K562 (cell line): ENCODE data around the gene TULP1. TPM values are rescaled to one million over a fixed set of nuclear protein-coding genes. Genes with fewer than 3 reads are reported as not detected.

ENCODE experiments used
- ATAC-seq: fragments of 200-7000 bp; cut with Tn5 transposase; 3 replicates; pipeline ENCODE4 v1.9.1; 2020; ENCODE audit warnings: moderate library complexity
- BruUV-seq: library from RNA; stranded (reverse); fragments of 400-500 nt; replicated peaks from 2 replicates; lab custom pipeline; 2021; lab: Mats Ljungman, UMichigan
- CTCF ChIA-PET: fragments of 300-600 bp; formaldehyde crosslinking; extraction: SDS; loops from one replicate; lab custom pipeline; 2021; ENCODE audit warnings: low intra/inter-chr PET ratio; lab: Yijun Ruan, JAX
- POLR2A ChIA-PET: fragments of 300-600, 350-650 bp; sonication (Branson Sonifier 250); formaldehyde crosslinking; extraction: SDS; loops from one replicate; lab custom pipeline; 2021; ENCODE audit warnings: antibody characterized with exemption, inconsistent platforms; lab: Yijun Ruan, JAX
- DNase-seq, 4 experiments: peaks; one replicate each; pipeline versions ENCODE4 v3.0.0 to v3.0.0-alpha.2; 2011 to 2018; ENCODE audit warnings: low spot score in 3 of 4, mixed read lengths in 3 of 4; ENCODE audit errors: extremely low read depth in 1 of 4
- FAIRE-seq: peaks from 2 replicates; lab custom pipeline; 2011; peaks lifted over from hg19 to GRCh38; lab: Jason Lieb, UNC
- H2AFZ ChIP-seq: 2 replicates; pipeline ENCODE4 v1.6.0; 2011; ENCODE audit warnings: low read depth, low read length, control low read depth, inconsistent platforms
- H3K27ac ChIP-seq: fragments of 200-600 bp; 3 replicates; pipeline ENCODE4 v1.8.0; 2011; ENCODE audit warnings: low read depth, mild to moderate bottlenecking, control low read depth, inconsistent platforms, low read length, moderate library complexity, mixed read lengths; ENCODE audit errors: extremely low read depth
- H3K27me3 ChIP-seq, 2 experiments: fragments of 300-600 bp in 1 of 2; 2 replicates in 1 of 2; 3 replicates in 1 of 2; pipeline versions ENCODE4 v1.6.0 to v1.8.0; 2011; ENCODE audit warnings: inconsistent platforms in 2 of 2, low read length in 2 of 2, mild to moderate bottlenecking in 1 of 2, mixed read lengths in 1 of 2, moderate library complexity in 1 of 2; ENCODE audit not compliant: control insufficient read depth in 2 of 2, insufficient read depth in 2 of 2
- H3K36me3 ChIP-seq: fragments of 300-600 bp; 3 replicates; pipeline ENCODE4 v1.8.0; 2011; ENCODE audit warnings: mild to moderate bottlenecking, low read length, inconsistent platforms; ENCODE audit not compliant: control insufficient read depth, insufficient read depth
- H3K4me1 ChIP-seq, 2 experiments: fragments of 200-600 bp in 1 of 2; replicated peaks in 1 of 2; 2 replicates in 1 of 2; 3 replicates in 1 of 2; pipeline versions ENCODE4 v1.5.1 to v1.8.0; 2011; ENCODE audit warnings: inconsistent platforms in 2 of 2, low read length in 2 of 2, mild to moderate bottlenecking in 1 of 2, mixed read lengths in 1 of 2, moderate library complexity in 1 of 2; ENCODE audit not compliant: control insufficient read depth in 2 of 2, insufficient read depth in 2 of 2
- H3K4me2 ChIP-seq: 2 replicates; pipeline ENCODE4 v1.6.1; 2011; ENCODE audit warnings: low read length, control low read depth, inconsistent platforms, mixed read lengths; ENCODE audit not compliant: insufficient read depth
- H3K4me3 ChIP-seq: fragments of 200-600 bp; sonication (generic), shearing (Covaris generic); 2 replicates; pipeline ENCODE4 v1.5.1; 2016; ENCODE audit warnings: control low read depth, inconsistent platforms
- H3K79me2 ChIP-seq: fragments of 200-600 bp; 3 replicates; pipeline ENCODE4 v1.8.0; 2011; ENCODE audit warnings: low read length, inconsistent platforms; ENCODE audit not compliant: control insufficient read depth, insufficient read depth
- H3K9ac ChIP-seq, 2 experiments: 2 replicates each; pipeline versions ENCODE4 v1.6.0 to v1.6.1; 2011; ENCODE audit warnings: low read depth in 2 of 2, low read length in 2 of 2, control low read depth in 1 of 2, inconsistent platforms in 1 of 2, mild to moderate bottlenecking in 1 of 2, mixed read lengths in 1 of 2; ENCODE audit not compliant: insufficient read depth in 1 of 2
- H3K9me1 ChIP-seq: one replicate; pipeline ENCODE4 v1.6.0; 2011; ENCODE audit warnings: inconsistent platforms, mild to moderate bottlenecking, low read length, moderate library complexity; ENCODE audit not compliant: control insufficient read depth, insufficient read depth
- H3K9me3 ChIP-seq: replicated peaks from 2 replicates; pipeline ENCODE4 v1.5.1; 2011; ENCODE audit warnings: low read depth, low read length, inconsistent platforms; ENCODE audit not compliant: control insufficient read depth, insufficient read depth
- H4K20me1 ChIP-seq: replicated peaks from 2 replicates; pipeline ENCODE4 v1.6.1; 2011; ENCODE audit warnings: low read length, inconsistent platforms, mixed read lengths; ENCODE audit not compliant: control insufficient read depth, insufficient read depth
- AFF4 ChIP-seq: sonication (generic); formaldehyde crosslinking; IDR thresholded peaks from 2 replicates; pipeline ENCODE4 v1.8.0; 2023; ENCODE audit warnings: mild to moderate bottlenecking, missing genetic modification reagents
- DNMT1 ChIP-seq: fragments of 450-650 bp; IDR thresholded peaks from 2 replicates; pipeline ENCODE4 v1.6.1; 2016; ENCODE audit warnings: antibody characterized with exemption, mild to moderate bottlenecking
- NR0B1 ChIP-seq: fragments of 450-650 bp; IDR thresholded peaks from one replicate; pipeline ENCODE4 v1.6.1; 2018; ENCODE audit warnings: mild to moderate bottlenecking, moderate library complexity; ENCODE audit not compliant: partially characterized antibody
- PHF21A ChIP-seq: fragments of 450-650 bp; IDR thresholded peaks from 2 replicates; pipeline ENCODE4 v1.6.1; 2017; ENCODE audit warnings: low read depth, borderline replicate concordance
- POU5F1 ChIP-seq: fragments of 150-350 bp; IDR thresholded peaks from 2 replicates; pipeline ENCODE4 v1.6.1; 2014; ENCODE audit warnings: borderline replicate concordance, low read length, low read depth, mild to moderate bottlenecking; ENCODE audit not compliant: partially characterized antibody
- RBFOX2 ChIP-seq: fragments of 200-400 bp; formaldehyde crosslinking; IDR thresholded peaks from 2 replicates; pipeline ENCODE4 v1.6.1; 2017; ENCODE audit warnings: low read depth, mild to moderate bottlenecking, low read length, moderate library complexity
- SAP30 ChIP-seq: fragments of 200-600 bp; sonication (generic); IDR thresholded peaks from 2 replicates; pipeline ENCODE4 v1.6.1; 2012; ENCODE audit warnings: borderline replicate concordance, low read depth, mild to moderate bottlenecking, moderate library complexity, low read length, control low read depth, inconsistent platforms; ENCODE audit not compliant: insufficient read depth, poor library complexity, severe bottlenecking
- SOX6 ChIP-seq: fragments of 450-650 bp; IDR thresholded peaks from 2 replicates; pipeline ENCODE4 v1.6.1; 2014; ENCODE audit warnings: mild to moderate bottlenecking
- ZNF785 ChIP-seq: fragments of 250-450 bp; sonication (Bioruptor Pico); IDR thresholded peaks from 2 replicates; pipeline ENCODE4 v1.4.0; 2020; ENCODE audit warnings: mild to moderate bottlenecking
- WGBS: fragments of 100-300 bp; shearing (Covaris generic); methylation state at CpG from one replicate; pipeline ENCODE4 v1.1.6; 2016; ENCODE audit warnings: low coverage, mixed read lengths; ENCODE audit not compliant: insufficient coverage; ENCODE audit errors: missing lambda C conversion rate; 5-methylcytosine and 5-hydroxymethylcytosine counted together
- in situ Hi-C: fragments of 300-500 bp; cut with MboI; formaldehyde crosslinking; loops from 4 replicates; pipeline ENCODE4 v1.15.0; 2018; ENCODE audit warnings: inconsistent platforms, mixed read lengths
- intact Hi-C: fragments of 100-400 bp; cut with micrococcal nuclease; formaldehyde crosslinking; loops from 2 replicates; pipeline ENCODE4 v1.14.2; 2022
- polyA plus RNA-seq, 8 experiments: library from polyadenylated mRNA; depleted of rRNA in 4 of 8; stranded (reverse) in 5 of 8; unstranded in 3 of 8; fragments of >200 nt; fragmentation: Nextera tagmentation in 2 of 8; fragmentation: Illumina TruSeq in 1 of 8; extraction: Ambion mirVana in 2 of 8; extraction: Trizol in 1 of 8; gene quantifications; 2 replicates each; pipeline versions ENCODE4 v1.2.1 to v1.2.3, GENCODE V29; 2011 to 2014; ENCODE audit warnings: inconsistent platforms in 1 of 8, missing spikeins in 1 of 8
- total RNA-seq, 7 experiments: library from RNA; depleted of rRNA in 6 of 7; stranded (reverse); fragments of >200 nt in 6 of 7; fragmentation: Illumina TruSeq in 2 of 7; extraction: Trizol in 2 of 7; gene quantifications; 2 replicates each; pipeline versions ENCODE4 v1.2.1 to v1.2.3, GENCODE V29; 2011 to 2021; ENCODE audit warnings: low replicate concordance in 1 of 7

TULP1 gene
- total and polyA plus RNA-seq, 9 of the 15 experiments (the other 6 are each of a cell fraction or from before 2014, with no cell fraction given), result 0.06 to 0.17 (median 0.09) TPM; not detected in 6

DNA sequence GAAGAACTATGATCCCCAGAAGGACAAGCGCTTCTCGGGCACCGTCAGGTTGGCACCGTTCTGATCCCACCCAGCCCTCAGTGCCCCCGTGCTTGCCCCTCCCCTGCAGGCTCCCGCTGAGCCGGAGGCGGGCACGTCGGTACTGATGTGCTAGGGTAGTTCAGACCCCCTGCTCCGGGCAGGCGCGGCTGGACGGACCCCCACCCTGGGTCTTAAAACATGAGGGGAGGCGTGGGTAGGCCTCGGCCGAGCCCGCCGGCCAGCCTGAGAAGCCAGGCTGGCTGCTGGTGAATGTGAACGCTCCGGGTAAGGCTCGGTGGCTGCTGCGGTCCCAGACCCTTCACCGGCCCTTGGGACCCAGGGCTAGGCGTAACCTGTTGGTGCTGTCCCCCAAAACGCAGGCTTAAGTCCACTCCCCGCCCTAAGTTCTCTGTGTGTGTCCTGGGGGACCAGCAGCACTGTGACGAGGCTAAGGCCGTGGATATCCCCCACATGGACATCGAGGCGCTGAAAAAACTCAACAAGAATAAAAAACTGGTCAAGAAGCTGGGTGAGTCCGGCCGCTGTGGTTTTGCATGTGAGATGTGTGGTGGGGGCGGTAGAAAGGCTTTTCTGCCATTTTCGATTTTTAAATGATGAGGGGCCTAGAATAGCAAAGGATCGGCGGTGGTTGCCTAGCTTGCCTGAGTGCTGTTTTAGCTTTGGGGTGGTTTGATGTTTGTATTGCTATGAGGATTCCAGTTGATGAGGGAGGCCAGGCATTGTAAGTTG lies 43.5 kb downstream of the TULP1 start:
- Histone ChIP-seq H3K27ac (peak overlapping the region; percentile 93), H2AFZ (no peak overlapping the region), H3K9me3 (0 out of 2 replicates have a peak, but pooled peaks cover 1% of the 10 kb centered on the region), H3K27me3 (no peaks in the 10 kb centered on the region; a peak in 1 of 5 replicates), H3K79me2 (peaks cover 44% of the 10 kb centered on the region), H3K4me3 (peak overlapping the region; percentile 91), H3K9ac (peak overlapping the region; percentile 99 to 100), H3K4me1 (peaks cover 23 to 24% of the 10 kb centered on the region in 2 experiments; a peak in 4 of 5 replicates), H3K36me3 (peaks cover 70% of the 10 kb centered on the region), H4K20me1 (peaks cover 37% of the 10 kb centered on the region), H3K4me2 (peak overlapping the region; percentile 100), H3K9me1 (no peaks in the 10 kb centered on the region)
- ChIA-PET CTCF (interaction anchor here (2.5 kb wide), 1 partner anchor 171 kb away, joined by 10 read pairs; the partner anchor contains the start of gene DEF6), POLR2A (interaction anchor here (0.6 to 7.6 kb wide), 20 partner anchors 9 to 210 kb away, joined by 3 to 167 read pairs (median 5); partner anchors contain the start of genes DEF6, FANCE, TEAD3 and ZNF76)
- BruUV-seq, result no TSS peak
- ATAC-seq (peak; percentile 1), FAIRE-seq (no peak), DNase-seq (peak in 3 of 4 experiments; percentile 34 to 74 (median 72))
- WGBS, result 1% methylated on average over 36 of the region's 37 CpGs
- intact Hi-C loops, result loop anchor here (1.0 kb wide), 3 partner anchors 16 to 172 kb away; partner anchors contain the start of genes DEF6 and PPARD
- in situ Hi-C loops, result loop anchor here (5.0 kb wide), 1 partner anchor 127 kb away; the partner anchor contains the start of gene PPARD
- TF ChIP-seq AFF4 (CRISPR knock-in tag), result 0 out of 2 replicates have a peak, but pooled peaks have one; percentile 7
- peak; percentile 58 for TF ChIP-seq RBFOX2
- no peak for TF ChIP-seq PHF21A
- TF ChIP-seq DNMT1, result no peak
- TF ChIP-seq ZNF785 (CRISPR knock-in tag), result 0 out of 2 replicates have a peak, but pooled peaks have one; percentile 9
- TF ChIP-seq SAP30, result peak; percentile 7
- TF ChIP-seq POU5F1, result no peak
- TF ChIP-seq NR0B1, result no peak
- TF ChIP-seq SOX6, result no peak
